ENCODE data around the gene HYKK.

The HYKK gene

GRCh38 chr15:78571382-78571781 lies 64.0 kb downstream of the HYKK start:
- no peak for TF ChIP-seq CTCF (IDR thresholded peaks at IDR 0.05; ENCODE audit: low read depth, low read length)
- no peak for DNase-seq (ENCODE audit: extremely low read depth, low read depth)

DNA sequence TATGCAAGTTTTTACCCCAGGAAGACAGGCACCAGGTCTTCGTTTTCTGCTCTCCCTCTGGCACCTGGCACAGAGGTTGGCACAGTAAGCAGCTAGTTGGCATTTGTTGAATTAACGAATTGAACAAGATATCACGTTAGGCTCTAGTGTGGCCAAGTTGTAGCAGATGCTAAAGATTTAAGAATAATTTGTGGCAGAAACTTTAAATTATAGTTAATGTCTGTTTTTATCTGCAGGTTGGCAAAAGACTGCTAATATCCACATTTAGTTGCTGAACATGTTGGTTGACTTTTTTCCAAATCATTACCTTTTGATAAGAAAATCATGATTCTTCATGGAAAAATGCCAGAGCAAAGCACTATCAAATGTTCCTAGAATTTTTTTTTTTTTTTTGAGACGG lies 66.0 kb downstream of the HYKK start:
- TF ChIP-seq CTCF (IDR thresholded peaks at IDR 0.05; ENCODE audit: low read depth, low read length), result no peak
- DNase-seq (ENCODE audit: extremely low read depth, low read depth), result no peak

DNA sequence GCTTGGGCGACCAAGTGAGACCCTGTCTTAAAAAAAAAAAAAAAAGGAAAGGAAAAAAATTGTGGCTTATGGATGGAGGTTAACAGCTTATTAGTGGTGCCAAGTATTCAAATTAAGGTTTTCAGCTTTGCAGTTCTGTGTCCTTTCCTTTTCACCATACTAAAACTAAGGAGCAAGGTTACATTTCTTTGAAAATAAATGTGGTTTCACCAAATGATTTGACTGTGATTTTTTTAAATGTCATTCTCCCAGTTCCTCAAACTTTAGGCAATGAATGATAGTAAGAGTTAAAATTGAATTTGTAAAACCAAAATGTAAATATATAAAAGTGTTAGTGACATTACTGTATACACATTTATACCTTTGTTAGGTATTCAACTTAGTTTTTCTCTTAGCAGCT lies 67.6 kb downstream of the HYKK start:
- DNase-seq (ENCODE audit: extremely low read depth, low read depth), result no peak
- no peak for TF ChIP-seq CTCF (IDR thresholded peaks at IDR 0.05; ENCODE audit: low read depth, low read length)
